Measurements from ENCODE around the gene HARBI1.

Gene HARBI1

DNA sequence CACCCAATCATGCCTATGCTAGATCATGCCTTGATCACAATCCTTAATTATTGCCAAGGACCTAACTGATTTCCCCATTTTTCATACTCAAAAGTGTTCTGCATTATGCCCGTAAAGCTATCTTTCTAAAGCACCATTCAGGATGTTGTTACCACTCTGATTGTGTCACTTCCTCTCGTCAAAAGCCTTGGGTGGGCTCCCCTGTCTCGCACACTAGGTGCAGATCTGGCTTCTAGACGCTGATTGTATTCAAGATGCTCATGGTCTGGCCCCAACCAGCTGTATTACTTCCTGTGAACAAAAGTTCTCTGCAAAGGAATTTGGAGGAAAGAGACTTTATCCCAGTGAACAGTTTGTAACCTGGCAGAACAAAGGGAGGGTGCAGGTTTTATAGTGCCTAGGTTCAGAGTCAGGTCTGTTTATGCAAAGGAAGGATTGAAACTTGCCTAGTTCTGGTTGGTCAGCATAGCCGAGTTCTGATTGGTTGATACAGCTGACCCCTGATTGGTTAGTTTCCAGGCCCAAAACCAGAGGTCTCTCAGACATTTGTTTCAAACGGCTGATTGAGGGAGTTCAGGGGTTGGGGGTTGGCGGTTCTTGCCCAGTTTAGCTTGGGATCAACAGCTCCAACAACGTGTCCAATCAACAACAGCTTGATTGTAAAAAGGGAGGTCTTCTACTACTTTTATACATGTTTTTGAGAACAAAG is 25.8 kb upstream of the HARBI1 start:
- DNase-seq (ENCODE audit: extremely low read depth, low read depth), result no peak
- TF ChIP-seq, protein P1, sequence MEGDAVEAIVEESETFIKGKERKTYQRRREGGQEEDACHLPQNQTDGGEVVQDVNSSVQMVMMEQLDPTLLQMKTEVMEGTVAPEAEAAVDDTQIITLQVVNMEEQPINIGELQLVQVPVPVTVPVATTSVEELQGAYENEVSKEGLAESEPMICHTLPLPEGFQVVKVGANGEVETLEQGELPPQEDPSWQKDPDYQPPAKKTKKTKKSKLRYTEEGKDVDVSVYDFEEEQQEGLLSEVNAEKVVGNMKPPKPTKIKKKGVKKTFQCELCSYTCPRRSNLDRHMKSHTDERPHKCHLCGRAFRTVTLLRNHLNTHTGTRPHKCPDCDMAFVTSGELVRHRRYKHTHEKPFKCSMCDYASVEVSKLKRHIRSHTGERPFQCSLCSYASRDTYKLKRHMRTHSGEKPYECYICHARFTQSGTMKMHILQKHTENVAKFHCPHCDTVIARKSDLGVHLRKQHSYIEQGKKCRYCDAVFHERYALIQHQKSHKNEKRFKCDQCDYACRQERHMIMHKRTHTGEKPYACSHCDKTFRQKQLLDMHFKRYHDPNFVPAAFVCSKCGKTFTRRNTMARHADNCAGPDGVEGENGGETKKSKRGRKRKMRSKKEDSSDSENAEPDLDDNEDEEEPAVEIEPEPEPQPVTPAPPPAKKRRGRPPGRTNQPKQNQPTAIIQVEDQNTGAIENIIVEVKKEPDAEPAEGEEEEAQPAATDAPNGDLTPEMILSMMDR (IDR thresholded peaks at IDR 0.05; ENCODE audit: low read depth, low read length), result no peak

DNA sequence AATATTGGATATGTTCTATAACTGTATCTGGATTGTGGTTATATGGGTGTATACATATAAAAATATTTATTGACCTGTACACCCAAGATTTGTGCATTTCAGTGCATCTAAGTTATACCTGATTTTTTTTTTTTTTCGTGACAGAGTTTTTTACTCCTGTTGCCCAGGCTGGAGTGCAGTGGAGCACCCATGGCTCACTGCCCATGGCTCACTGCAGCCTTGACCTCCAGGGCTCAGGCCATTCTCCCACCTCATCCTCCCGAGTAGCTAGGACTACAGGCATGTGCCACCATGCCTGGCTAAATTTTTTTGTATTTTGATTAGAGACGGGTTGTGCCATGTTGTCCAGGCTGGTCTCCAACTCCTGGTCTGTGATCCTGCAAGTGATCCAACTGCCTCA is 24.6 kb upstream of the HARBI1 start:
- DNase-seq (ENCODE audit: extremely low read depth, low read depth), result no peak
- TF ChIP-seq, protein P1 (IDR thresholded peaks at IDR 0.05; ENCODE audit: low read depth, low read length), result no peak

DNA sequence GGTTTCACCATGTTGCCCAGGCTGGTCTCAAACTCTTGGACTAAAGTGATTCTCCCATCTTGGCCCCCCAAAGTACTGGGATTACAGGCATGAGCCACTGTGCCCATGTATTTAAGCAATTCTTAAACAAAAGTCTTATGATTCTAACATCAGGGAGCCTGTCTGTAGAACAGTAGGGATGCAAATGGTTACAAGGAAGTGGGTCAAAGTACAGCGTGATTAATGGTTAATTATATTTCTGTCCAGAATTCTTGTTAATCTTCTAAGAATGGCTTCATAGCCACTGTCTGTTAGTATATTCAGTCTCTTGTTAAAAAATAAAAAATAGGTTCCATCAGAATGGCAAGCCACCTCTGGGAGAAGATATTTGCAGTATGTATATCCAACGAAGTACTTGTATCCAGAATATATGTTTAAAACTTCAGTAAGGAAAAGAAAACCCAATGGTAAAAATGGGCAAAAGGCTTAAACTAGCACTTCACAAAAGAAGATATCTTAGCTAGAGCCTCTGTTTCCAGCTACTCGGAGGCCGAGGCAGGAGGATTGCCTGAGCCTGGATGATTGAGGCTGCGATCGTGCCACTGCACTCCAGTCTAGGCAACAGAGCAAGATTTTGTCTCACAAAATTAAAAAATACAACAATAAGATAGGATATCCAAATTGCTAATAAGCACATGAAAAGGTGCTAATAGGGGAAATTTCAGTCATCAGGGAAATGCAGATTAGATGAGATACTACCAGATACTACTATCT is 23.2 kb upstream of the HARBI1 start:
- TF ChIP-seq, protein P1 (IDR thresholded peaks at IDR 0.05; ENCODE audit: low read depth, low read length), result no peak
- DNase-seq (ENCODE audit: extremely low read depth, low read depth), result no peak

DNA sequence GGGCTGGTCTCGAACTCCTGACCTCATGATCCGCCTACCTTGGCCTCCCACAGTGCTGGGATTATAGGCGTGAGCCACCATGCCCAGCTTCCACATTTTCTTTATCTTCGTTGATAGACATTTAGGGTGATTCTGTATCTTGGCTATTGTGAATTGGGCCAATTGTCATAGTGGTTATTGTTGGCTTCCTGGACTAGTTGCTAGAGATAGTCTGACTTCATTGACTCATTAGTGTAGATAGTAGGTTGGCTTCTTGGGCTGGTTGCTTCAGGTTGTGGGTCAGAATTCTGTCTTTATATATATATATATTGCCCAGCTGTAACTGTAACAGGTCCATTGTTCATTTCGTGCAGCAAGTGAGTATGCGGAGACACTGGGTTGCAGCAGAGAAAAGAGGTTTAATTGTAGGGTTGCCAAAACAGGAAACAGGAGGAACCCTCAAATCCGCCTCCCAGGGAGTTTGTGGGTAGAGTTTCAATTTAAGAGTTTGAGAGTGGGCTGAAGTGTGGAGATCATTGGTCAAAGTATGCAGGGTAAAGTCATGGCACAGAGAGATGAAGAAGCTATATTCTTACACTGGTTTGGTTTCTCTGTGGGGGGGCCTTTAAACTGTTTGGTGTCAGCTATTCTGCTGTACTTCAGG is 22.3 kb upstream of the HARBI1 start:
- TF ChIP-seq, protein P1 (IDR thresholded peaks at IDR 0.05; ENCODE audit: low read depth, low read length), result no peak

DNA sequence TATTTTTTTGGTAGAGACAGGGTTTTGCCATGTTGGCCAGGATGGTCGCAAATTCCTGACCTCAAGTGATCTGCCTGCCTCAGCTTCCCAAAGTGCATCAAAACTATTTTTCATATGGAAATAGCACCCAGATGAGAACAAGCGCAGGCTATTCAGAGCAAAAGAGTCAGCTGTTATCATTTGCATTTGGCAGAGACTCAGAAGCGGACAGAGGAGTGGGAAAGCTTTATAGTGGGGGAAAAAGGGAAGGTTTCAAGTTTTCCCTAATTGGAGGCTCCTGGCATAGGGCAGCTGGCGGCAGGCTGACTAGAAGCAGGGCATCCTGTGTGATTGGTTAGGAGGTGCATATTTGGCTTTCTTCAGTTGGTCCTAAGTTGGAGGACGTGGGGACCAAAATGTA is 20.5 kb upstream of the HARBI1 start:
- TF ChIP-seq, protein P1 (IDR thresholded peaks at IDR 0.05; ENCODE audit: low read depth, low read length), result no peak
- DNase-seq (ENCODE audit: extremely low read depth, low read depth), result no peak

More for the DNA sequence above, 22.3 kb upstream of the HARBI1 start:
- no peak for DNase-seq (ENCODE audit: extremely low read depth, low read depth)

DNA sequence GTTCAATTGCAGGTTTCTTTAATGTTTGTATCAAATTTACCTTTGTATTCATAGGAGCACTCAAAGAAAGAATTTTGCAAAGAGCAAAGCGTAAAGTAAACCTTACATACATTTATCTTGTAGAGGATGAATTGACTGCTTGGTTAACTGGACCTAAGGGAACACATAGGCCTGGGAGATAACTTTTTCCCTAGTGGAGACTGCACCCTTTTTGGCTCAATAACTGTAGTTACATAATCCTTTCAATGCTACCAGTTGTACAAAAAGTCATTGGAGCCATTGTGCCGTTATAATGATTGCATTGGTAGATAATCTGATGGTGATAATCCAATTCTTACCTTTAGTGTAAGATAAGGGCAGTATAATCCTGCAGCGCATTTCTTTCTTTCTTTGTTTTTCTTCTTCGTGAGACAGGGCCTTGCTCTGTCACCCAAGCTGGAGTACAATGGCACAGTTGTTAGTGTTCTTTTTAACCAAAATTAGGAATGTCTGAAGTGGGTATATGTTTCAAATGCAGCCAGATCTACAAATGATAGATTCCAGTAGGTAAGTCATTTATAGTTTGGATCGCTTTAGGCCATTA is 18.6 kb upstream of the HARBI1 start:
- no peak for DNase-seq (ENCODE audit: extremely low read depth, low read depth)
- TF ChIP-seq, protein P1 (IDR thresholded peaks at IDR 0.05; ENCODE audit: low read depth, low read length), result no peak

All from AG09319 (cell line).